Measurements from ENCODE around the gene ABTB2. TPM values are rescaled to one million over a fixed set of nuclear protein-coding genes. Genes with fewer than 3 reads are reported as not detected.
A peak's percentile ranks its signal among the peaks of the same experiment; 100 is the strongest.

Gene ABTB2
- total and polyA plus RNA-seq, 2 experiments from 2014 or later, result 2.6 to 12.1 TPM

GRCh38 chr11:34355726-34356125 is 2.1 kb downstream of the ABTB2 start:
- TF ChIP-seq NANOG (IDR thresholded peaks at IDR 0.05; ENCODE audit: borderline replicate concordance) (no peak), ETS1 (IDR thresholded peaks at IDR 0.05) (no peak), REST (IDR thresholded peaks at IDR 0.05; ENCODE audit: unreplicated experiment) (no peak), ZNF114 (CRISPR knock-in tag; IDR thresholded peaks at IDR 0.05) (no peak), POLR2AphosphoS5 (IDR thresholded peaks at IDR 0.05; ENCODE audit: low read depth) (no peak), JUNB (IDR thresholded peaks at IDR 0.05; ENCODE audit: unreplicated experiment) (no peak), EZH2 (IDR thresholded peaks at IDR 0.05; ENCODE audit: low read depth, unreplicated experiment) (no peak)
- peaks cover 5% of the 10 kb centered on the region; the same call in 1 of the 2 replicates for H3F3A ChIP-seq (replicated peaks; ENCODE audit: low read depth)
- ATAC-seq, result no peak
- Mint-ChIP-seq H3K27me3 (ENCODE audit: insufficient read depth, low read depth, poor library complexity) (peaks cover 24% of the 10 kb centered on the region), H3K9me3 (no peaks in the 10 kb centered on the region), H3K36me3 (ENCODE audit: low read depth) (no peaks in the 10 kb centered on the region; the same call in 2 of the 3 replicates), H3K4me1 (peaks cover 19% of the 10 kb centered on the region), H3K27ac (no peak overlapping the region), H3K4me3 (peak overlapping the region; percentile 70)
- no peaks in the 10 kb centered on the region for H3K36me3 ChIP-seq (ENCODE audit: insufficient read depth)
- peaks cover 50% of the 10 kb centered on the region for H3K79me2 ChIP-seq (replicated peaks; ENCODE audit: insufficient read depth)
- no peak overlapping the region for H2AFZ ChIP-seq
- H3K4me1 ChIP-seq (ENCODE audit: insufficient read depth), result peaks cover 8% of the 10 kb centered on the region
- H3K4me3 ChIP-seq, result peak overlapping the region; percentile 85
- H3K9me2 ChIP-seq (ENCODE audit: insufficient read depth), result no peaks in the 10 kb centered on the region
- H3K4me2 ChIP-seq, result peak overlapping the region; percentile 91
- peaks cover 14% of the 10 kb centered on the region; the same call in 1 of the 2 replicates for H4K20me1 ChIP-seq (replicated peaks; ENCODE audit: insufficient read depth)
- peaks cover 35% of the 10 kb centered on the region for H3K27me3 ChIP-seq (ENCODE audit: insufficient read depth)
- no peak for DNase-seq (ENCODE audit: low spot score)
- H3K27ac ChIP-seq (ENCODE audit: low read depth), result no peak overlapping the region

GRCh38 chr11:34354782-34355181 is 3.0 kb downstream of the ABTB2 start:
- Histone ChIP-seq H4K20me1 (replicated peaks; ENCODE audit: insufficient read depth) (peaks cover 18% of the 10 kb centered on the region; the same call in 1 of the 2 replicates), H3K4me3 (no peak overlapping the region), H3F3A (replicated peaks; ENCODE audit: low read depth) (peaks cover 5% of the 10 kb centered on the region; the same call in 1 of the 2 replicates), H3K27me3 (ENCODE audit: insufficient read depth) (peaks cover 32% of the 10 kb centered on the region), H3K4me2 (0 out of 2 replicates have a peak overlapping the region, but pooled peaks have one; percentile 91), H3K9me2 (ENCODE audit: insufficient read depth) (no peaks in the 10 kb centered on the region), H2AFZ (no peak overlapping the region), H3K27ac (ENCODE audit: low read depth) (no peak overlapping the region), H3K36me3 (ENCODE audit: insufficient read depth) (no peaks in the 10 kb centered on the region), H3K4me1 (ENCODE audit: insufficient read depth) (peaks cover 8% of the 10 kb centered on the region), H3K79me2 (replicated peaks; ENCODE audit: insufficient read depth) (peaks cover 57% of the 10 kb centered on the region)
- Mint-ChIP-seq H3K36me3 (ENCODE audit: low read depth) (no peaks in the 10 kb centered on the region; the same call in 2 of the 3 replicates), H3K27ac (no peak overlapping the region), H3K27me3 (ENCODE audit: insufficient read depth, low read depth, poor library complexity) (peaks cover 27% of the 10 kb centered on the region), H3K4me1 (peaks cover 23% of the 10 kb centered on the region), H3K9me3 (no peaks in the 10 kb centered on the region), H3K4me3 (peak overlapping the region; percentile 25; the same call in 1 of the 3 replicates)
- ATAC-seq, result no peak
- DNase-seq (ENCODE audit: low spot score), result no peak
- TF ChIP-seq CTCF (conservative IDR thresholded peaks at IDR 0.05; ENCODE audit: low read depth in 2 of 2) (no peak), ZNF331 (CRISPR knock-in tag; IDR thresholded peaks at IDR 0.05; ENCODE audit: low read depth) (no peak), EZH2phosphoT487 (IDR thresholded peaks at IDR 0.05; ENCODE audit: unreplicated experiment) (no peak), ZNF114 (CRISPR knock-in tag; IDR thresholded peaks at IDR 0.05) (no peak)

Measured in GM23338 (cell line).